Heart right ventricle (tissue), 16 donors: ENCODE results near the gene MALRD1. TPM values are rescaled to one million over a fixed set of nuclear protein-coding genes. Genes with fewer than 3 reads are reported as not detected.

Experiments
- ATAC-seq, 8 donors: fragments of 200-7000 bp; cut with Tn5 transposase; one replicate each; pipeline ENCODE4 v1.9.1; 2020; ENCODE audit warnings: mild to moderate bottlenecking in 8 of 8, moderate library complexity in 8 of 8, moderate number of reproducible peaks in 1 of 8
- DNase-seq, 2 donors: peaks; one replicate each; pipeline ENCODE4 v3.0.0-alpha.2; 2020
- H3K27ac ChIP-seq, 10 donors: fragments of 200-600 bp; sonication (generic) in 2 of 10; one replicate each; pipeline versions ENCODE4 v1.5.0 to v1.8.0; 2020 to 2022; ENCODE audit warnings: mild to moderate bottlenecking in 3 of 10
- H3K27me3 ChIP-seq, 7 donors: fragments of 200-600 bp; one replicate each; pipeline ENCODE4 v1.8.0; 2021 to 2022; ENCODE audit warnings: mild to moderate bottlenecking in 2 of 7
- H3K36me3 ChIP-seq, 9 donors: fragments of 200-600 bp; sonication (generic) in 1 of 9; one replicate each; pipeline versions ENCODE4 v1.5.0 to v1.8.0; 2020 to 2022; ENCODE audit warnings: mild to moderate bottlenecking in 2 of 9
- H3K4me1 ChIP-seq, 9 donors: fragments of 200-600 bp; sonication (generic) in 1 of 9; one replicate each; pipeline versions ENCODE4 v1.5.0 to v1.8.0; 2020 to 2022; ENCODE audit warnings: mild to moderate bottlenecking in 4 of 9
- H3K4me3 ChIP-seq, 10 donors: fragments of 200-600 bp; sonication (generic) in 2 of 10; one replicate each; pipeline versions ENCODE4 v1.5.0 to v1.8.0; 2020 to 2022; ENCODE audit warnings: mild to moderate bottlenecking in 7 of 10, moderate library complexity in 2 of 10
- H3K9me3 ChIP-seq, 11 donors: fragments of 200-600 bp in 10 of 11; sonication (generic) in 2 of 11; one replicate each; pipeline versions ENCODE4 v1.5.0 to v1.8.0; 2013 to 2022; ENCODE audit warnings: mild to moderate bottlenecking in 2 of 11, control low read depth in 1 of 11, moderate library complexity in 1 of 11
- CTCF ChIP-seq, 9 donors: fragments of 200-600 bp; sonication (generic) in 2 of 9; IDR thresholded peaks; one replicate each; pipeline versions ENCODE4 v1.5.0 to v1.8.0; 2021 to 2022; ENCODE audit warnings: antibody characterized with exemption in 9 of 9, mild to moderate bottlenecking in 5 of 9, moderate library complexity in 1 of 9
- WGBS, 2 donors: extraction: QIAGEN DNeasy Blood & Tissue Kit; methylation state at CpG; one replicate each; pipeline ENCODE4 v1.1.7; 2013; ENCODE audit warnings: inconsistent platforms in 1 of 2; 5-methylcytosine and 5-hydroxymethylcytosine counted together
- intact Hi-C, 10 donors: fragments of 100-400 bp; cut with DNase I; formaldehyde crosslinking; loops; one replicate each; pipeline versions ENCODE4 v1.11.1 to v1.14.2; 2022
- polyA plus RNA-seq, 2 donors: library from polyadenylated mRNA; stranded (reverse); fragments of 200-250 nt; gene quantifications; one replicate each; pipeline ENCODE4 v1.2.3, GENCODE V29; 2013
- total RNA-seq, 10 donors: library from RNA; stranded (reverse); fragmentation: NEBNext Ultra II Directional in 3 of 10; extraction: Animal tissue kit (Norgen Biotek cat#: 25700) in 3 of 10; gene quantifications; one replicate each; pipeline versions ENCODE4 v1.2.1 to v1.2.4, GENCODE V29; 2021 to 2023
- donor health status: Arrhythmogenic right ventricular cardiomyopathy.
- donor health status: ischemic (EF 13 %, LVEDD 7.1; RV severe dilation, severe dysfunction).
- donor health status: healthy with polysubstance abuse.
- donor health status: DM: no; HTN: yes; CAD: no.
- donor health status: DM: no; HTN: no; CAD: no.
- donor health status: ischemic (EF 25% LVEDD 6.9; RV normal size, moderate dysfunction).
- donor health status: ischemic (EF 25% LVEDD 5.7; RV mildly dilated, moderate dysfunction).
- donor health status: healthy.
- donor health status: DM: yes; HTN: yes; CAD: no.
- donor health status: Ischemic cardiomyopathy.
- donor health status: ischemic (EF 35%, LVEDD 5.7; RV mildly dilated, moderate dysfunction).
- donor health status: nonischemic (EF 11% LVEDD 7.7; RV severe dilation, severe dysfunction).
- donor health status: DM: yes; HTN: yes; CAD: no.
- donor health status: PGD.
- donor health status: ischemic (EF 29% LVEDD 5.4; RV normal size, mild dysfunction).
- donor health status: nonischemic (EF 23%, LVEDD 6.1; RV moderate dilation, normal function).

The MALRD1 gene
- total and polyA plus RNA-seq, 12 donors, result 0.10 to 2.2 (median 0.47) TPM

DNA sequence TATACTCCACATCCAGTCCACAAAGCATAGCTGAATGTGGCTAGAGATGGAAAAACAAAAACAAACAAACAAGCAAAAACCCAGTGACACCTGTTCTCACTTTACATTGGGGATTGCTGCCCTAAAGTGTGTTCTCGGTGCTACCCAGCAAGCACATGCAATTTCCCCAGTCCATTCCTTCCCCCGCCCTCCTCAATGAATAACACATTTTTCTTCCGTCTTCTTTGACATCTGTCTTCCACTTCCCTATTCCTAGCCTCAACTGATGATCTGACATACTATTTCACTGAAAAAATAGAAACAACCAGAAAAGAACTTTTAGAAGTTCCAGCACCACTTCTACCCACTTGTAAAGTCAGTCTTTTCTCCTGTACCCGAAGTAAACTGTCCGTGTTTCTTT, 147.1 kb downstream of the MALRD1 start:
- no peak overlapping the region for H3K4me3 ChIP-seq
- TF ChIP-seq CTCF (IDR thresholded peaks at IDR 0.05), result no peak

GRCh38 chr10:19200211-19200610, 151.6 kb downstream of the MALRD1 start:
- Histone ChIP-seq H3K4me1 (no peaks in the 10 kb centered on the region), H3K27ac (no peak overlapping the region), H3K27me3 (no peaks in the 10 kb centered on the region), H3K4me3 (no peak overlapping the region), H3K36me3 (no peaks in the 10 kb centered on the region), H3K9me3 (no peaks in the 10 kb centered on the region)
- 76 to 82% methylated on average over 2 of the region's 2 CpGs for WGBS, 2 donors
- intact Hi-C loops, result no loop called here
- TF ChIP-seq CTCF (IDR thresholded peaks at IDR 0.05), result no peak
- no peak for ATAC-seq
- no peak for DNase-seq

More for the DNA sequence above, 147.1 kb downstream of the MALRD1 start:
- WGBS, 2 donors, result 84 to 86% methylated on average over 5 of the region's 5 CpGs
- H3K27me3 ChIP-seq, result no peaks in the 10 kb centered on the region
- no peak for DNase-seq
- no peak for ATAC-seq
- no peak overlapping the region for H3K27ac ChIP-seq
- no peaks in the 10 kb centered on the region for H3K4me1 ChIP-seq
- H3K36me3 ChIP-seq, result no peaks in the 10 kb centered on the region
- intact Hi-C loops, result no loop called here
- peaks cover 0 to 14% (median 0%) of the 10 kb centered on the region in 11 donors for H3K9me3 ChIP-seq

DNA sequence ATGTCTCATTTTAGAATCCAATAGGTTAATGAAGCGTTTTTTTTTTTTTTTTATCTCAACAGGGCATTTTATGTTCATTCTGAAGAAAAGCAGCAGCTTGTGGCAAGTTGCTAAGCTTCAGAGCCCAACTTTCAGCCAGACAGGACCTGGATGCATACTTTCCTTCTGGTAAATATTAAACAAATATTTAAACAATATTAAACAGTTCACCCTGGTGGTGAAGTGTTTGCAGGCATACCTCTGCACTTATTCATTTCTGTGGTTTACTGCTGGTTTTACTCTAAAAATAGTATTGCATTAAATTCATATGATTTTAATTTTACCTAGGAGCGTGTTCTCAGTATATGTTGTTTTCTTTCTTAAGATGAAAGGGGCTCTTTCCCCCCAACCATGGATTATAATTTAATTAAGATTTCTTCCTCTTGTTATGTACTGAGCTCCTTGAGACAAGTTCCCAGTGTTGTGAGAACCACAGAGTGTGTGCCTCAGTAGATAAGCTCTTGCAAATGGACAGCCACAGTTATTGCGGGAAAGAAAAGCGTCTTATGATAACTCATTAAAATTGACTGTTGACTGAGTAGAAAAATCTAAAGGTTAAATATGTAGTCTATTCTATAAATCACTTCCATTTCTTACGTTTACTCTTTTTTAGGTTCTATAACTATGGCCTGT, 155.8 kb downstream of the MALRD1 start:
- Histone ChIP-seq H3K27ac (no peak overlapping the region), H3K36me3 (no peaks in the 10 kb centered on the region), H3K9me3 (no peaks in the 10 kb centered on the region), H3K27me3 (no peaks in the 10 kb centered on the region), H3K4me1 (no peaks in the 10 kb centered on the region), H3K4me3 (no peak overlapping the region)
- TF ChIP-seq CTCF (IDR thresholded peaks at IDR 0.05), result no peak
- DNase-seq (no peak), ATAC-seq (no peak)
- 82% methylated on average over 5 of the region's 5 CpGs for WGBS, 2 donors
- intact Hi-C loops, result no loop called here

DNA sequence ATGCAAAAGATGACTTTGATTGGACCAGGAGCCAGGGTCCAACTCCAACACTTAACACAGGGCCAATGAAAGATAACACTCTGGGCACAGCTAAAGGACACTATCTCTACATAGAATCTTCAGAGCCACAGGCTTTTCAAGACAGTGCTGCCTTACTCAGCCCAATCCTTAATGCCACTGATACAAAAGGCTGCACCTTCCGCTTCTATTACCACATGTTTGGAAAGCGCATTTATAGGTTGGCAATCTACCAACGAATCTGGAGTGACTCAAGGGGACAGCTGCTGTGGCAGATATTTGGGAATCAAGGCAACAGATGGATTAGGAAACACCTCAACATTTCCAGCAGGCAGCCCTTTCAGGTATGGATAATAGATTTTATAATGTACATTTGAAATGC, 160.7 kb downstream of the MALRD1 start:
- H3K27ac ChIP-seq, result no peak overlapping the region
- TF ChIP-seq CTCF (IDR thresholded peaks at IDR 0.05), result no peak
- no peaks in the 10 kb centered on the region for H3K27me3 ChIP-seq
- intact Hi-C loops, result no loop called here
- H3K4me1 ChIP-seq, result no peaks in the 10 kb centered on the region
- H3K9me3 ChIP-seq, result no peaks in the 10 kb centered on the region
- WGBS, 2 donors, result 72 to 76% methylated on average over 3 of the region's 3 CpGs
- no peak for DNase-seq
- ATAC-seq, result no peak
- H3K4me3 ChIP-seq, result no peak overlapping the region
- H3K36me3 ChIP-seq, result no peaks in the 10 kb centered on the region
